ENCODE results near the gene PLAAT4.

PLAAT4 gene

GRCh38 chr11:63508009-63508408 is 28.6 kb upstream of the PLAAT4 start:
- H3K4me1 ChIP-seq (ENCODE audit: insufficient read depth, low read length, poor library complexity, severe bottlenecking), result peaks cover 78% of the 10 kb centered on the region
- peak; percentile 78 for TF ChIP-seq CTCF (conservative IDR thresholded peaks at IDR 0.05; ENCODE audit: low read length)
- TF ChIP-seq EZH2phosphoT487 (IDR thresholded peaks at IDR 0.05; ENCODE audit: borderline replicate concordance), result no peak

GRCh38 chr11:63508745-63509144 is 27.9 kb upstream of the PLAAT4 start:
- no peaks in the 10 kb centered on the region for H3K9me3 ChIP-seq (ENCODE audit: insufficient read depth, low read depth, low read length)
- H2AFZ ChIP-seq (ENCODE audit: low read length), result no peak overlapping the region
- no peaks in the 10 kb centered on the region for H3K36me3 ChIP-seq (ENCODE audit: insufficient read depth, low read length)
- H3K27me3 ChIP-seq (ENCODE audit: insufficient read depth, low read length, poor library complexity, severe bottlenecking), result no peaks in the 10 kb centered on the region
- H3K79me2 ChIP-seq (ENCODE audit: insufficient read depth, low read length), result peaks cover 29% of the 10 kb centered on the region
- H4K20me1 ChIP-seq (ENCODE audit: insufficient read depth, low read length, poor library complexity, severe bottlenecking), result no peaks in the 10 kb centered on the region
- TF ChIP-seq CTCF (conservative IDR thresholded peaks at IDR 0.05; ENCODE audit: low read length), result no peak
- TF ChIP-seq EZH2phosphoT487 (IDR thresholded peaks at IDR 0.05; ENCODE audit: borderline replicate concordance), result no peak
- H3F3A ChIP-seq (ENCODE audit: low read depth), result no peaks in the 10 kb centered on the region
- H3K4me2 ChIP-seq (ENCODE audit: low read depth, low read length, poor library complexity, severe bottlenecking), result peak overlapping the region; percentile 88
- H3K4me1 ChIP-seq (ENCODE audit: insufficient read depth, low read length, poor library complexity, severe bottlenecking), result peaks cover 71% of the 10 kb centered on the region
- H3K4me3 ChIP-seq (ENCODE audit: low read length, poor library complexity, severe bottlenecking), result peak overlapping the region; percentile 74
- no peak overlapping the region for H3K9ac ChIP-seq (ENCODE audit: low read depth, low read length, poor library complexity, severe bottlenecking)
- no peaks in the 10 kb centered on the region for H3K9me2 ChIP-seq (replicated peaks; ENCODE audit: low read depth, low read length)

More at GRCh38 chr11:63508009-63508408, 28.6 kb upstream of the PLAAT4 start:
- H3K9me3 ChIP-seq (ENCODE audit: insufficient read depth, low read depth, low read length), result no peaks in the 10 kb centered on the region
- H4K20me1 ChIP-seq (ENCODE audit: insufficient read depth, low read length, poor library complexity, severe bottlenecking), result no peaks in the 10 kb centered on the region
- no peaks in the 10 kb centered on the region for H3F3A ChIP-seq (ENCODE audit: low read depth)
- H2AFZ ChIP-seq (ENCODE audit: low read length), result no peak overlapping the region
- H3K4me3 ChIP-seq (ENCODE audit: low read length, poor library complexity, severe bottlenecking), result peak overlapping the region; percentile 74
- H3K79me2 ChIP-seq (ENCODE audit: insufficient read depth, low read length), result peaks cover 29% of the 10 kb centered on the region
- H3K36me3 ChIP-seq (ENCODE audit: insufficient read depth, low read length), result no peaks in the 10 kb centered on the region
- peak overlapping the region; percentile 88 for H3K4me2 ChIP-seq (ENCODE audit: low read depth, low read length, poor library complexity, severe bottlenecking)
- no peaks in the 10 kb centered on the region for H3K27me3 ChIP-seq (ENCODE audit: insufficient read depth, low read length, poor library complexity, severe bottlenecking)
- H3K9me2 ChIP-seq (replicated peaks; ENCODE audit: low read depth, low read length), result no peaks in the 10 kb centered on the region
- peak overlapping the region; percentile 72 for H3K9ac ChIP-seq (ENCODE audit: low read depth, low read length, poor library complexity, severe bottlenecking)

GRCh38 chr11:63510360-63511047 is 26.1 kb upstream of the PLAAT4 start:
- peaks cover 53% of the 10 kb centered on the region for H3K4me1 ChIP-seq (ENCODE audit: insufficient read depth, low read length, poor library complexity, severe bottlenecking)
- no peak for TF ChIP-seq CTCF (conservative IDR thresholded peaks at IDR 0.05; ENCODE audit: low read length)
- no peak for TF ChIP-seq EZH2phosphoT487 (IDR thresholded peaks at IDR 0.05; ENCODE audit: borderline replicate concordance)

More at GRCh38 chr11:63510360-63511047, 26.1 kb upstream of the PLAAT4 start:
- no peaks in the 10 kb centered on the region for H4K20me1 ChIP-seq (ENCODE audit: insufficient read depth, low read length, poor library complexity, severe bottlenecking)
- no peaks in the 10 kb centered on the region for H3F3A ChIP-seq (ENCODE audit: low read depth)
- H3K4me2 ChIP-seq (ENCODE audit: low read depth, low read length, poor library complexity, severe bottlenecking), result peak overlapping the region; percentile 88
- peak overlapping the region; percentile 40 for H3K4me3 ChIP-seq (ENCODE audit: low read length, poor library complexity, severe bottlenecking)
- H3K9me2 ChIP-seq (replicated peaks; ENCODE audit: low read depth, low read length), result no peaks in the 10 kb centered on the region
- H3K9ac ChIP-seq (ENCODE audit: low read depth, low read length, poor library complexity, severe bottlenecking), result peak overlapping the region; percentile 60
- H3K9me3 ChIP-seq (ENCODE audit: insufficient read depth, low read depth, low read length), result no peaks in the 10 kb centered on the region
- H3K36me3 ChIP-seq (ENCODE audit: insufficient read depth, low read length), result no peaks in the 10 kb centered on the region
- H3K79me2 ChIP-seq (ENCODE audit: insufficient read depth, low read length), result peaks cover 29% of the 10 kb centered on the region
- H3K27me3 ChIP-seq (ENCODE audit: insufficient read depth, low read length, poor library complexity, severe bottlenecking), result no peaks in the 10 kb centered on the region
- no peak overlapping the region for H2AFZ ChIP-seq (ENCODE audit: low read length)
